Uterus (tissue), 4 donors: ENCODE data around the gene ATF7. TPM values are rescaled to one million over a fixed set of nuclear protein-coding genes. Genes with fewer than 3 reads are reported as not detected.

Source experiments
- DNase-seq, 2 donors: peaks; one replicate each; pipeline ENCODE4 v3.0.0-alpha.2; 2019 to 2020
- H3K27ac ChIP-seq, 2 donors: fragments of 200-600 bp; sonication (generic); 1 replicate in 1 of 2; 2 replicates in 1 of 2; pipeline ENCODE4 v1.5.1; 2016 to 2018
- H3K27me3 ChIP-seq, 2 donors: fragments of 200-600 bp; sonication (generic); one replicate each; pipeline ENCODE4 v1.5.1; 2018 to 2019; ENCODE audit warnings: control low read depth in 1 of 2
- H3K36me3 ChIP-seq, 2 donors: fragments of 200-600 bp; sonication (generic); one replicate each; pipeline ENCODE4 v1.5.1; 2019; ENCODE audit warnings: control low read depth in 1 of 2
- H3K4me1 ChIP-seq, 2 donors: fragments of 200-600 bp; sonication (generic); one replicate each; pipeline ENCODE4 v1.5.1; 2018 to 2019; ENCODE audit warnings: control low read depth in 1 of 2
- H3K4me3 ChIP-seq, 2 donors: fragments of 200-600 bp; sonication (generic); 1 replicate in 1 of 2; 2 replicates in 1 of 2; pipeline ENCODE4 v1.5.1; 2018 to 2019; ENCODE audit warnings: mild to moderate bottlenecking in 1 of 2
- H3K9me3 ChIP-seq, 2 donors: fragments of 200-600 bp; sonication (generic); one replicate each; pipeline ENCODE4 v1.5.1; 2019; ENCODE audit warnings: control low read depth in 1 of 2
- POLR2A ChIP-seq, 2 donors: fragments of 450-650 bp; IDR thresholded peaks; one replicate each; pipeline ENCODE4 v1.6.1; 2016; ENCODE audit warnings: antibody characterized with exemption in 2 of 2, mild to moderate bottlenecking in 1 of 2, moderate library complexity in 1 of 2
- intact Hi-C: fragments of 100-400 bp; cut with DNase I; formaldehyde crosslinking; loops from one replicate; pipeline ENCODE4 v1.15.1; 2023; ENCODE audit warnings: low total_unique reads
- total RNA-seq, 4 donors: library from RNA; depleted of rRNA in 3 of 4; stranded (reverse); fragments of >200 nt in 3 of 4; gene quantifications; one replicate each; pipeline versions ENCODE4 v1.1.0 to v1.2.4, GENCODE V29; 2014 to 2023
- TF ChIP-seq, protein P1 (sequence below), 4 experiments: fragments of 200-600 bp in 2 of 4; fragments of 450-650 bp in 2 of 4; sonication (generic) in 2 of 4; IDR thresholded peaks; one replicate each; pipeline ENCODE4 v1.5.1; 2016 to 2019; ENCODE audit warnings: antibody characterized with exemption in 4 of 4, mild to moderate bottlenecking in 2 of 4, moderate library complexity in 1 of 4
- donor health status: DM: yes; HTN: yes; CAD: no.

ATF7 gene
- total RNA-seq, 4 donors from 2014 or later, result 10.6 to 47.6 (median 21.3) TPM

- Histone ChIP-seq H3K4me1 (no peaks in the 10 kb centered on the region), H3K27ac (no peak overlapping the region), H3K27me3 (no peaks in the 10 kb centered on the region), H3K36me3 (no peaks in the 10 kb centered on the region), H3K4me3 (no peak overlapping the region), H3K9me3 (no peaks in the 10 kb centered on the region)
- intact Hi-C loops, result no loop called here
- TF ChIP-seq, protein P1, sequence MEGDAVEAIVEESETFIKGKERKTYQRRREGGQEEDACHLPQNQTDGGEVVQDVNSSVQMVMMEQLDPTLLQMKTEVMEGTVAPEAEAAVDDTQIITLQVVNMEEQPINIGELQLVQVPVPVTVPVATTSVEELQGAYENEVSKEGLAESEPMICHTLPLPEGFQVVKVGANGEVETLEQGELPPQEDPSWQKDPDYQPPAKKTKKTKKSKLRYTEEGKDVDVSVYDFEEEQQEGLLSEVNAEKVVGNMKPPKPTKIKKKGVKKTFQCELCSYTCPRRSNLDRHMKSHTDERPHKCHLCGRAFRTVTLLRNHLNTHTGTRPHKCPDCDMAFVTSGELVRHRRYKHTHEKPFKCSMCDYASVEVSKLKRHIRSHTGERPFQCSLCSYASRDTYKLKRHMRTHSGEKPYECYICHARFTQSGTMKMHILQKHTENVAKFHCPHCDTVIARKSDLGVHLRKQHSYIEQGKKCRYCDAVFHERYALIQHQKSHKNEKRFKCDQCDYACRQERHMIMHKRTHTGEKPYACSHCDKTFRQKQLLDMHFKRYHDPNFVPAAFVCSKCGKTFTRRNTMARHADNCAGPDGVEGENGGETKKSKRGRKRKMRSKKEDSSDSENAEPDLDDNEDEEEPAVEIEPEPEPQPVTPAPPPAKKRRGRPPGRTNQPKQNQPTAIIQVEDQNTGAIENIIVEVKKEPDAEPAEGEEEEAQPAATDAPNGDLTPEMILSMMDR (IDR thresholded peaks at IDR 0.05), result no peak
- TF ChIP-seq POLR2A (IDR thresholded peaks at IDR 0.05), result no peak
- no peak for DNase-seq
These were observed 89.2 kb downstream of the ATF7 start for GRCh38 chr12:53536962-53537361.

DNA sequence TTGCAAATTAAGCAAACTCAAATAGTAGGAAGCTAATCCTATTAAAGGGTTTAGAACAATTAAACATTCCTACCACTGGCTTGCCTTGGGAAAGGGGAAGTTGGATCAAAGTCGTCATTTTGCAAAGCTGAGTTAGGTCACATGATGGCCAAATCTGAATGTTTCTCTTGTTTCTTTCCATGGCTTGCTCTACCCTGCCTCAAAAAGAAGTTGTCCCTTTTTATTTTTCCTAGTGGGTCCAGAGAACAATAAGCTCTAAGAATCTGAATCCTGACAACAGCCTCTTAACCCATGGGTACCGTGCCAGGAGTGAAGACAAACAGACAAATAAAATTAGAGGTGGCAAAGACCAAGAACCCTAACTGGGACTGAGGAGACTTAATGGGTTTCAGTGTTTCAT is 92.7 kb downstream of the ATF7 start:
- H3K27ac ChIP-seq, result no peak overlapping the region
- DNase-seq, result no peak
- no peaks in the 10 kb centered on the region for H3K27me3 ChIP-seq
- H3K9me3 ChIP-seq, result no peaks in the 10 kb centered on the region
- H3K4me1 ChIP-seq, result no peaks in the 10 kb centered on the region
- no peak overlapping the region for H3K4me3 ChIP-seq
- intact Hi-C loops, result no loop called here
- H3K36me3 ChIP-seq, result no peaks in the 10 kb centered on the region
- TF ChIP-seq, protein P1 (IDR thresholded peaks at IDR 0.05), result no peak
- TF ChIP-seq POLR2A (IDR thresholded peaks at IDR 0.05), result no peak

DNA sequence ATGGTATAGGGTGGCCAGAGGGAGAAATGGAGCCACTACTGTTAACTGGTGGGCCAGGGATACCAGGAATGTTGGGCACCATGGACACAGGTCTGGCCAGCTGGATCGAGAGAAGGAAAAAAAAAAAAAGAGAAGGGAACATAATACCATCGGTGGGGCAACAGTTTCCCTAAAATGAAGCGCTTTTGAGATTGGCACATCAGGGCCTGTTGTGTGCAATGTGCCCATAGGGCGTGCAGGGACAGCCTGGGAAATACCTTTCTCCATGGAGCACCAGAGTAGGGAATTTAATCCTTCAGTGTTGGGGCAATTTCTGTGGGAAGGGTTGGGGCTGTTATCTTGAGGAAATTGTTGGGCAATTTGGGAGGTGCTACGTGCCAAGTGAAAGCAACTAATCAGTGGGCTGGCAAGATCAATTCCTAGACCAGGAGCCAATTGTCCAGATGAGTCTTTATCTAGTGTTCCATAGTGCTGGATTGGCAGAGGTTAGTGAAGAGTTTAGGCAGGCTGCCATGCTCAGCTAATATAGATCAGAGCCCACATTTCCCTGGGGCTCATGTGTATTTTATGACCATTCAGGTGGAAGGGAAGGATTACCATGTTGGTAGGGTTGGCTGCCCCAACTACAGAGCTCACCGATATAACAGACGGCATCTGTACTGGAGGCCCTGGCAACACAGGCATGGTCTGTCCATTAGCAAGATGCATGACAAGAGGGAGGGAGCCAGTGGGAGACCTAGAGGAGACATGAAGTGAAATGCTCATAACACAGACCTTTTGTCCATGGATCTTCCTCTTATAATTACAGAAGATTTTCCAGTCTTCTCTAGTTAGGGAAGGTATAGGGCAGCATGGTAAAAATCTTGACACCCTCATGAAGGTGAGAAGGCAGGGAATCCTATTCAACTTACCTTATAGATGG is 93.4 kb downstream of the ATF7 start:
- no peaks in the 10 kb centered on the region for H3K9me3 ChIP-seq
- no peak for DNase-seq
- intact Hi-C loops, result no loop called here
- TF ChIP-seq, protein P1 (IDR thresholded peaks at IDR 0.05), result no peak
- no peak for TF ChIP-seq POLR2A (IDR thresholded peaks at IDR 0.05)
- no peaks in the 10 kb centered on the region for H3K4me1 ChIP-seq
- no peak overlapping the region for H3K27ac ChIP-seq
- H3K27me3 ChIP-seq, result no peaks in the 10 kb centered on the region
- no peak overlapping the region for H3K4me3 ChIP-seq
- no peaks in the 10 kb centered on the region for H3K36me3 ChIP-seq

- Histone ChIP-seq H3K36me3 (no peaks in the 10 kb centered on the region), H3K4me3 (no peak overlapping the region), H3K9me3 (no peaks in the 10 kb centered on the region), H3K27me3 (no peaks in the 10 kb centered on the region), H3K4me1 (no peaks in the 10 kb centered on the region), H3K27ac (no peak overlapping the region)
- no peak for DNase-seq
- intact Hi-C loops, result no loop called here
- no peak for TF ChIP-seq POLR2A (IDR thresholded peaks at IDR 0.05)
- TF ChIP-seq, protein P1 (IDR thresholded peaks at IDR 0.05), result no peak
These were observed 94.2 kb downstream of the ATF7 start for GRCh38 chr12:53532021-53532420.

- intact Hi-C loops, result no loop called here
These were observed 95.3 kb downstream of the ATF7 start for GRCh38 chr12:53530920-53531319.

More at GRCh38 chr12:53530920-53531319, 95.3 kb downstream of the ATF7 start:
- Histone ChIP-seq H3K4me3 (no peak overlapping the region), H3K27me3 (no peaks in the 10 kb centered on the region), H3K36me3 (no peaks in the 10 kb centered on the region), H3K4me1 (no peaks in the 10 kb centered on the region), H3K27ac (no peak overlapping the region), H3K9me3 (no peaks in the 10 kb centered on the region)
- TF ChIP-seq, protein P1 (IDR thresholded peaks at IDR 0.05), result no peak
- no peak for TF ChIP-seq POLR2A (IDR thresholded peaks at IDR 0.05)
- no peak for DNase-seq
